G401 (cell line): ENCODE measurements around the gene TRPV4. TPM values are rescaled to one million over a fixed set of nuclear protein-coding genes. Genes with fewer than 3 reads are reported as not detected.

ENCODE experiments used
- DNase-seq: peaks from one replicate; pipeline ENCODE4 v3.0.0-alpha.2; 2015; ENCODE audit warnings: low spot score
- in situ Hi-C: cut with HindIII; loops from 2 replicates; pipeline ENCODE4 v1.10.0; 2016; ENCODE audit warnings: low sequenced_read_pairs, mixed read lengths
- total RNA-seq: library from RNA; depleted of rRNA; stranded (reverse); fragments of >200 nt; shearing (Covaris generic); gene quantifications from 2 replicates; pipeline ENCODE4 v1.2.3, GENCODE V29; 2014

Gene TRPV4
- total RNA-seq, 1 experiment from 2014 or later = not detected

GRCh38 chr12:109814600-109815150 is 18.5 kb downstream of the TRPV4 start:
- in situ Hi-C loops = no loop called here
- no peak for DNase-seq

- DNase-seq = no peak
- in situ Hi-C loops = no loop called here
These were observed 19.3 kb downstream of the TRPV4 start for GRCh38 chr12:109813810-109814416.

GRCh38 chr12:109811624-109811995 is 21.6 kb downstream of the TRPV4 start:
- in situ Hi-C loops = no loop called here
- peak; percentile 40 for DNase-seq

DNA sequence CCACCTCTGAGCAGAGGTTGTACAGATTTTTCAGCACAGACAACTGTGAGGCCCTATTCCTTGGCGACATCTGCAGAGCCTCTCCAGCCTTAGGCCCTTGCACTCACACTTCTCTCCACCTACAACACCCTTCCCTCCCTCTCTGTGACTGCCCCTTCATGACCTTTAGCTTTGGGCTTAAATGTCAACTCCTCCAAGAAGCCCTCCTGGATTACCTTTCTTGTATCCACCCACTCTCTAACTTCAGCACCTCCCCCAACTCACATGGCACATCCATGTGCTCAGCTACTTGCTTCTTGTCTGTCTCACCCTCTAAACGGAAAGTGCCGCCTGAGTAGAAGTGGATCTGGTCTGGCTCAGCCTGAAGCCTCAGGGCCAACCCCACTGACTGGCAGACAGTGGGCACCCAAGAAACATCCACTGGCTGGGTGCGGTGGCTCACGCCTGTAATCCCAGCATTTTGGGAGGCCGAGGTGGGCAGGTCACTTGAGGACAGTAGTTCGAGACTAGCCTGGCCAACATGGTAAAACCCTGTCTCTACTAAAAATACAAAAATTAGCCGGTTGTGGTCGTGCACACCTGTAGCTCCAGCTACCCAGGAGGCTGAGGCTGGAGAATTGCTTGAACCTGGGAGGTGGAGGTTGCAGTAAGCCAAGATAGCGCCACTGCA is 22.1 kb downstream of the TRPV4 start:
- DNase-seq = no peak
- in situ Hi-C loops = no loop called here

- in situ Hi-C loops = no loop called here
- DNase-seq = no peak
These were observed 24.1 kb downstream of the TRPV4 start for GRCh38 chr12:109808876-109809646.

DNA sequence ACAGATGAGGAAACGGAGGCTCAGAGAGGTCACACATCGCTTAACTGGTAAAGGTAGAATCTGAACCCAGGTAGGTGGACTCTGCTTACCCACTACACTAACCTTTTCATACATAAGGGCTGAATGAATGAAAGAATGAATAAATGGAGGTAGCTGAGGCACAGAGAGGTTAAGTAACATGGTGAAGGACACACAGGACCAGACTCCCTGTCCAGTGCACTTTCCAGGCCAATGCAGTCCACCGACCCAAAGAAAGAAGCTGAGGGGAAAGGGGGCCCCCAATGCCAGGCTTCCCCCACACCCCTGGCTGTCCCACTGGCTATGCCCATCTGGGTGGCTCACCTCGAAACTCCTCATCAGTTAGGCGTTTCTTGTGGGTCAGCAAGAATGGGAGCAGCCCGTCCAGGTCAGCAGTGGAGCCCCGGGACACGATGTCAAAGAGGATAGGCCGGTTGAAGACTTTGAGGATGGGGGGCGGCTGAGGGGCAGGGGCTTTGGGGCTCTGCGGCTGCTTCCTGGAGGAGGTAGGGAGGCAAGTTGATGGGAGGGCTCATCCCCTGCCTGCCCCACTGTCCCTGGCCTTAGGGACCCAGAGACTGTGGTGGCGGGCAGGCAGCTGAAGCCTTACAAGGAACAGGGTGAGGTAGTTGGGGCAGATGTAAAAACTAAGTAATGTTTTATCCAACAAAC is 25.1 kb downstream of the TRPV4 start:
- in situ Hi-C loops = no loop called here
- no peak for DNase-seq

DNA sequence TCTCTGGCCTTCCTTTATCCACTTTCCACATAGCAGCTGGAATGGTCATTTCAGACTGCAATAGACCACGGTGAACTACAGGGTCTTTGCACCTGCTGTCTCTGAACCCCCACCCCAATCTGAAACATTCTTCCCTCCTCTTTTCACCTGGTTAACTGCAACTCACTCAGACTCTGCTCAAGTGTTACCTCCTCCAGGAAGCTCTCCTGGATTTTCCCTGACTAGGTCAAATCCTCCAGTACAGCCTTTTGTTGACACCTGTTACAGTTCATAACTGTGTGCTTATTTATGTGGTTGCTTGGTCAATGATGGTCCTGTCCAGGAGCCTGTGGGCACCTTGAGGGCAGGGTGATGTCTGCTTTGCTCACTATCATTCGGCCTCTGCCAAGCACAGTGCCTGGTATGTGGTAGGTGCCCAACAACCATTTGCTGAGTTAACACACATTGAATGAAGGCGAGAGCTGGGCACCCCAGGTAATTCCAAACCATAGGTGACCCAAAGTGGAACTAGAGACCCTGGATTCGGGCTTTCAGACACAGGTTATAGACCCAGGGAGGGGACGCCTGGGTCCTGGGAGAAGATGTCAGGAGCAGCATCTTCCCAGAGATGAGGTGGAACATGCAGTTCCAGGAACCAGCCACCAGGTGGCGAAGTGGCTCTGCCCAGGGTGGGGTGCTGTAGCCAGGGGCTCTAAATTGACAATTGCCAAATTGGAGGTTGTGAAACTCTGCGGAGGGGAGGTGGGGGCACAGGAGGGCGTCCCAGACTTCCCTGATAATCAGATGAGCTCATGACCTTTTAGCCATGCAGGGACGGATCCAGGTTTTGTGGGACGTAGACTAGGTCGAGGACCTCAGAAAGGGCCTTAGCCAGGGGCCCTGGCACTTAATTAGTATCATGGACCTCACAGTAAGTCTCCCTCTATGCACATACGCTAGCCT is 28.1 kb downstream of the TRPV4 start:
- in situ Hi-C loops = no loop called here
- DNase-seq = peak; percentile 81

GRCh38 chr12:109803678-109804077 is 29.5 kb downstream of the TRPV4 start:
- in situ Hi-C loops = no loop called here

DNA sequence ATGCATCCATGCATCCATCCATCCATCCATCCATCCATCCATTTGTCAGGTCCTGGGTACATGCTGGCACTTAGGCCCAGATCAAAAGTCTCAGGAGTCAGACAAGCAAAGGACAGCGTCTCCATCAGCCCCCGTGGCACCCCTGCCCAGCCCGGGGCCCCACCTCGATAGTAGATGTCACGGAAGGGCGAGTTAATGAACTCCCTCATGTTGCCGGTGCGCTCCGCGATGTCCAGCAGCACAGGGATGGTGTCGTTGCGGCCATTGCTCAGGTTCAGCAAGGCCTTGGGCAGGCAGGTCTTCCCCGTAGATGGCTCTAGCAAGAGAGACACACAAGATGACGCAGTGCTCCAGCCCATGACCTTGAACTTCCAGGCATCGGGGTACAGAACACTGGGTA is 30.4 kb downstream of the TRPV4 start:
- DNase-seq = no peak
- in situ Hi-C loops = no loop called here

More at GRCh38 chr12:109803678-109804077, 29.5 kb downstream of the TRPV4 start:
- DNase-seq = no peak

GRCh38 chr12:109800536-109800935 is 32.7 kb downstream of the TRPV4 start:
- no peak for DNase-seq
- in situ Hi-C loops = no loop called here

GRCh38 chr12:109798691-109799090 is 34.5 kb downstream of the TRPV4 start:
- in situ Hi-C loops = no loop called here
- no peak for DNase-seq

- DNase-seq = no peak
- in situ Hi-C loops = no loop called here
These were observed 35.1 kb downstream of the TRPV4 start for GRCh38 chr12:109797905-109798669.

DNA sequence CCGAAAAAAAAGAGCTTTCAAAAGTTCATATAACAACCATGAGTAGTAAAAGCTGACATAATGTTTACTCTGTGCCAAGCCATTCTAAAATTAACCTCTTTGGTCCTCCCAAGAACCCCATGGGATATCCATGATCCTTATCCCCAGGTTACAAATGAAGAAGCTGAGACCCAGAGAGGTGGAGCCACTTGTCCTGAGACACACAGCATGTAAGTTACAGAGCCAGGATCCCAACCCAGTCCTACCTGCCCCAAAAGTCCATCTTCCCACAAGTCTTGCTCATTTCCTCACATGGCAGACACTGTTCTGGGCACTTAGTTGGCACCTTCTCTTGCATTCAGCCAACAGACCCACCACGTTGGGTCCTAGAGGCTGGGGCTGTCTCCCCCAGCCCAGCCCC is 37.1 kb downstream of the TRPV4 start:
- no peak for DNase-seq
- in situ Hi-C loops = no loop called here

DNA sequence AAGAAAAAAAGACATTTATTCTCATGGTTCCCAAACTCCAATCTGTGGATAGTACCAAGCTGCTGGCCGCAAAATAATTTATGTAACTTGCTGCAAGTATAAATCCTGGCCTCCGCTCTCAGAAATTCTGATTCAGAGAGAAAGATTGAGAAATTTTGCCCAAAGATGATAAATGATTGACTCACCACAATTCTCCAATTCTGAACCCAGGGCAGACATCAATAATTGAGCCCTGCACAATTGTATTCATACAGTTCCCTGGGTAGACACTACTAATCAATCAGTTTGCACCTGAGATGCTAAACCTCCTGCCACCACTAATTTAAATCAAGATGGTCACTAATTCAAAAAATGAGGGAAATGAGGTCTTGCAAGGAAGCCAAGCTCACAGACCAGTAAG is 38.2 kb downstream of the TRPV4 start:
- no peak for DNase-seq
- in situ Hi-C loops = no loop called here

DNA sequence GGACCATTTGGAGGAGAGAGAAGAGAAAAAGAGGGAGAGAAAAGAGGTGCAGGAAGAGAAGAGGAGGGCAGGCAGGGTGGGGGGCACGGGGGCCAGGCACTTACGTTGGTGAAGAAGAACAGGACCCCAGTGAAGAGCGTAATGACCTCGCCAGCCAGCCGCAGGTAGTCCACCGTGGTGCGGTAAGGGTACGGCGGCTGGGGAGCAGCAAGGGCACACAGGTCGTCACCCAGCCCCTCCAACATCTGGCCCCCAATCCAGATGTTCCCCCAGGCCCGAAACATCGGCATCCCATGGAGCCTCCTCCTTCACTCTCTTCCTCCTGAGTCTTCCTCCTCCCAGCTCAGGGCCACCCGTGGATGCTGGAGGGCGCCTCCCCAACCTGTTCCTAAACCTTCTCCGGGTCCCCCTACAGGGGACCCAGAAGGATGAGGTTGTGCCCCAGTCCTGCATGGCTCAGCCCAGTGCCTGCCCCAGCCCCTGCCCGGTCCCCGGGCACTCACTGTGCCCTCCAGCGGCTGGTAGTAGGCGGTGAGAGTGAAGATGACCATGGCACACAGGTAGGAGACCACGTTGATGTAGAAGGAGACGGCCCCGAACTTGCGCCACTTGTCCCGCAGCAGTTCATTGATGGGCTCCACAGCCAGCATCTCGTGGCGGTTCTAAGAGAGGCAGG is 39.2 kb downstream of the TRPV4 start:
- no peak for DNase-seq
- in situ Hi-C loops = no loop called here

- DNase-seq = no peak
- in situ Hi-C loops = no loop called here
These were observed 39.8 kb downstream of the TRPV4 start for GRCh38 chr12:109793411-109793810.

DNA sequence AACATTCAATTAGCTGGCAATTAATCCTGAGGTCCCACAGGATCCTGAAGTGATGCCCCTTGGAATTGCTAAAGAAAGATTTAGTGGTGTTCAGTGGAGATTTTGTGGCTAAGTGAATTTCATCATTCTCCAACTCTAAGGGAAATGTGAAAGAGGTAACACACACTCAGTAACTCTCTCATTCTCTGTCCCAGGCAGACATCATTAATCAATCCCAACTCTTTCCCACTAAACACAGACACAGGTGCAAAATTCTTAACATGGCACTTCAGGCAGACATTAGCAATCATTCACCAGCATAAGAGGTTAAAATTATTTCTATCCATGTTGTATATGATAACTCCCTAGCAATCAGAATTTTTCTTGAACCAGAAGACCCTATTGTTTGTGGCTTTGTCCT is 40.2 kb downstream of the TRPV4 start:
- no peak for DNase-seq
- in situ Hi-C loops = no loop called here
